COLO668 (cell line): ENCODE data around the gene GNB3.
"Not testable (repeated sequence)": the region's sequence is repeated elsewhere in the genome, so short reads cannot be mapped to it uniquely, and the experiment has no call there.

Source experiments
- DNase-seq: peaks from one replicate; lab custom pipeline; 2025; ENCODE audit not compliant: unreplicated experiment; lab: John Stamatoyannopoulos, UW

The GNB3 gene

DNA sequence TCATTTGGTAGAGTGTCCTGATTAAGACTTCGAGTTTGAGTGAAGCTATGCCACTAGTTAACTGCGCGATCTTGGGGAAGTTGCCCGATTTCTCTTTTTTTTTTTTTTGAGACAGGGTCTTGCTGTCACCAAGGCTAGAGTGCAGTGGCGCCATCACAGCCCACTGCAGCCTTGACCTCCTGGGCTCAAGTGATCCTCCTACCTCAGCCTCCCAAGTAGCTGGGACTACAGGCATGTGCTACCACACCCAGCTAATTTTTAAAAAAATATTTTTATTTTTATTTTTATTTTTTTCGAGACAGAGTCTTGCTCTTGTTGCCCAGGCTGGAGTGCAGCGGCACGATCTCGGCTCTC is 33.3 kb downstream of the GNB3 start:
- not testable (repeated sequence) for DNase-seq

DNA sequence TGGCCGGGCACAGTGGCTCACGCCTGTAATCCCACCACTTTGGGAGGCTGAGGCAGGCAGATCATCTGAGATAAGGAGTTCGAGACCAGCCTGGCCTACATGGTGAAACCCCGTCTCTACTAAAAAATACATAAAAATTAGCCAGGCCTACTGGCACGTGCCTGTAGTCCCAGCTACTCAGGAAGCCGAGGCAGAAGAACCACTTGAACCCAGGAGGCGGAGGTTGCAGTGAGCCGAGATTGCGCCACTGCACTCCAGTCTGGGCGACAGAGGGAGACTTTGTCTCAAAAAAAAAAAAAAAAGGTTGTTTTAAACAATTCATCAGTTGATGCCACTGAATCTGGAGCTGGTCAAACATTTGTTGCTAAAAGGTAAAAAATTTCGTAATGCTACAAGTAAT is 39.1 kb downstream of the GNB3 start:
- not testable (repeated sequence) for DNase-seq

DNA sequence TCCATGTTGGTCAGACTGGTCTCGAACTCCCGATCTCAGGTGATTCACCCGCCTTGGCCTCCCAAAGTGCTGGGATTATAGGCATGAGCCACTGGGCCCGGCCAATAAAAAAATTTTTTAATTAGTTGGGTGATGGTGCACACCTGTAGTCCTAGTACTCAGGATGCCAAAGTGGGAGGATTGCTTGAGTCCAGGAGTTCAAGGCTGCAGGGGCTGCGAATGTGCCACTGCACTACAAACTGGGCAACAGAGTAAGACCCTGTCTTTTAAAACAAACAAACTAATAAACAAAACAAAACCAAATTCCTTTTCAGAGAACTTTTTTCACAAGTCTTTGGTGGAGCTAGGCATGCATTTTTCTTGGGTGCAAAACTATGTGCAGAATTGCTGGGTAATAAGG is 42.5 kb downstream of the GNB3 start:
- DNase-seq: no peak

- no peak for DNase-seq
Observed at GRCh38 chr12:6883683-6884082, 43.0 kb downstream of the GNB3 start.

DNA sequence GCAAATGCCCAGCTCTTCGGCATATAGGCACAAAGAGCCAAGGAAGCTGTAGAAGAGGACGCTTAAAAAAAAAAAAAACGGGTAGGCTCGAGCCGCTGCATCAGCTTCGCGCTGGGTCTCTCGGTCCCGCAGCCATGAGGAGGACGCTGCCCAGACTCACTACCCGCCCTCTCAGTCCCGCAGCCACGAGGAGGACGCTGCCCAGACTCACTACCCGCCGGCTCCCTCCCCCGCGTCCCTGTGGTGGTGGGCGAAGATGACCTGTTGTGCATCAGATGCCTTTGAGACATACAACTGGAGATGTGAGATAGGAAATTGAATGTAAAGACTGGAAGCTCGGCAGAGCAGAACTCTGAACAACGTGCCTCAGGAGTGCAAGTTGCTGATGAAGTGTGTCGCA is 43.8 kb downstream of the GNB3 start:
- no peak for DNase-seq

DNA sequence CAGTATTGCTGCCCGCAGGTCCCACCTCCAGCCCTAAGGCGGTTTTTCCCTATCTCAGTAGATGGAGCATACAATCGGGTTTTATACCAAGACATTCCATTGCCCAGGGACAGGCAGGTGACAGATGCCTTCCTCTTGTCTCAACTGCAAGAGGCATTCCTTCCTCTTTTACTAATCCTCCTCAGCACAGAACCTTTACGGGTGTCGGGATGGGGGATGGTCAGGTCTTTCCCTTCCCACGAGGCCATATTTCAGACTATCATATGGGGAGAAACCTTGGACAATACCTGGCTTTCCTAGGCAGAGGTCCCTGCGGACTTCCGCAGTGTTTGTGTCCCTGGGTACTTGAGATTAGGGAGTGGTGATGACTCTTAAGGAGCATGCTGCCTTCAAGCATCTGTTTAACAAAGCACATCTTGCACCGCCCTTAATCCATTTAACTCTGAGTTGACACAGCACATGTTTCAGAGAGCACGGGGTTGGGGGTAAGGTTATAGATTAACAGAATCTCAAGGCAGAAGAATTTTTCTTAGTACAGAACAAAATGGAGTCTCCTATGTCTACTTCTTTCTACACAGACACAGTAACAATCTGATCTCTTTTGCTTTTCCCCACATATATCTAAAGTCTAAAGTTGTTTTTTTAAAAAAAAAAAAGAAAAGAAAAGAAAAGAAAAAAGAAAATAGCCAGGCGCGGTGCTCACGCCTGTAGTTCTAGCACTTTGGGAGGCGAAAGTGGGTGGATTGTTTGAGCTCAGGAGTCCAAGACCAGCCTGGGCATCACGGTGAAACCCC is 45.7 kb downstream of the GNB3 start:
- DNase-seq: not testable (repeated sequence)

DNA sequence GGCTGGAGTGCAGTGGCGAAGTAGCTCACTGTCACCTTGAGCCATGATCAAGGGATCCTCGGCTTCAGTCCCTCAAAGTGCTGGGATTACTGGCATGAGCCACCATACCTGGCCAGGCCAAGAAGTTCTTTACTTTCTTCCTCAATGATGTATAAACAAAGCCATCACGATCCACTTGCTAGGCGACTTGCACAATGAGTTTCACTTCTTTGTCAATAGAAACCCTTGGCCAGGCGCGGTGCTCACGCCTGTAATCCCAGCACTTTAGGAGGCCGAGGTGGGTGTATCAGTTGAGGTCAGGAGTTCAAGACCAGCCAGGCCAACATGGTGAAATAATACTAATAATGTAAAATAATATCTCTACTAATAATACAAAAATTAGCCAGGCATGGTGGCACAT is 46.7 kb downstream of the GNB3 start:
- no peak for DNase-seq

GRCh38 chr12:6888360-6888759 is 47.6 kb downstream of the GNB3 start:
- no peak for DNase-seq

- not testable (repeated sequence) for DNase-seq
Observed at GRCh38 chr12:6888794-6889193, 48.1 kb downstream of the GNB3 start.

GRCh38 chr12:6889775-6890573 is 49.2 kb downstream of the GNB3 start:
- DNase-seq: not testable (repeated sequence)

DNA sequence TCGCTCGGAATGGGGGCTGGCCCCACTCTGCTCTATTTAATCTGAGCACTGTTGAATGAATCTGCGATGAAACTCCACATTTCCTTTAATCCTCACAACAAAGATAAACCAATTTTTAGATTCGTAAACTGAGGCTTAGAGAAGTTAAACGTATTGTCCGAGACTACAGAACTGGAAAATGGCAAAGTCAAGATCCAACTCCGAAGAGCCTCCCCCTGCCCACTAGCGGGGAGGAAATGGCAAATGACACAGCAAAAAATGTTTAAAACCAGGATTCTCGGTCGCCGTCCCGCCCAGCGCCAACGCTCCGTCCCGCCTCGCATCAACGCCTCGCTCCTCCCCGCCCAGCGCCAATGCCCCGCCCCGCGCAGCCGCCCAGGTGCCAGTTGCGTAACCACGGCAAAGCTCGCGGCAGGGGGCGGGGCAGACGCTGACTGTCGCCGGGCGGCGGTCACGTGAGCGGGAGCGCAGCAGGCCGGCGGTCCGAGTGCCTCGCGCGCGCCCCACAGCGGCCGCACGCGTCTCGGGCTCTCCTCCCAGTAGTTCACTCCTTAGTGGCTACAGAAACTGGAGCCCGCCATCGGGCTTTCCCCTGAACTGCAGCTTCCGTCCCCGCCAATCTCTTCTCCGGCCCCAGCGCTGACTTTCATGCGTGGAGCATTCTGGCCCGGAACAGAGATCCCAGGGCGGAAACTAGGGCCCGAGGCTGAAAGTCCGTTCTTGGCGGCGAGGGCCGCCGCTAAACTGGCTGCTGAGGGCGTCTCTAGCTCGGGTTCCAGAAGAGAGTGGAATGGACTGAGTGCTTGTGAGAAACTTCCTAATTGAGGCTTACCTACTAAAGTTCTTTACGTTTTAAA is 50.3 kb downstream of the GNB3 start:
- DNase-seq: peak; percentile 96

DNA sequence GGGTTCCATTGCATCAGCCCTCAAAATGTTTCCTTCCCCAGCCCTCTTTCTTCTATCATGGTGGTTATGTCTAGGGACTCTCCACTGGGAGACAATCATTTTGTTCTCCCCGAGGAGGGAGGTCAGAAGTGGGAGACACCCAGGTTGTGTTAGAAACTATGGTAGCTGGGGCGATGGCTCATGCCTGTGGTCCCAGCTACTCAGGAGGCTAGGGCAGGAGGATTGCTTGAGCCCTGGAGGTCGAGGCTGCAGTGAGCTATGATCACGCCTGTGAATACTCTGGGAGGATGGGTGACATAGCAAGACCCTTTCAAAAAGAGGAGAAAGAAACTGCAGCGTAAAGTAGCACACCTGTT is 50.9 kb downstream of the GNB3 start:
- DNase-seq: no peak

DNA sequence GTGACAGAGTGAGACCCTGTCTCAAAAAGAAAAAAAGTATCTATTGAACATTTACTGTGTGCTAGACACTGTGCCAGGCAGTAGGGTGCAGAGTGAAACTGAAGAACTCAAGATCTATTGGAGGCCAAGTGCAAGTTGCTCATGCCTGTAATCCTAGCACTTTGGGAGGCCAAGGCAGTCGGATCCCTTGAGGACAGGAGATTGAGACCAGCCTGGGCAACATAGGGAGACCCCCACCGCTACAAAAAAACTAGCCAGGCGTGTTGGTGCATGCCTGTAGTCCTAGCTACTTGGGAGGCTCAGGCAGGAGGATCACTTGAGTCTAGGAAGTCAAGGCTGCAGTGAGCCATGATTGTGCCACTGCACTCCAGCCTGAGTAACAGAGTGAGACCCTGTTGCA is 52.0 kb downstream of the GNB3 start:
- DNase-seq: not testable (repeated sequence)

- DNase-seq: no peak
Observed at GRCh38 chr12:6894321-6894720, 53.6 kb downstream of the GNB3 start.
